Measurements from ENCODE around the gene SRSF5.

GRCh38 chr14:69792887-69793421 is 26.0 kb downstream of the SRSF5 start:
- no peak for TF ChIP-seq POLR2A (IDR thresholded peaks at IDR 0.05; ENCODE audit: low read depth, low read length)
- TF ChIP-seq POLR2AphosphoS5 (IDR thresholded peaks at IDR 0.05; ENCODE audit: low read depth, low read length) = no peak
